ENCODE data around the gene BCL2.

The BCL2 gene

GRCh38 chr18:63265326-63265725, 54.2 kb downstream of the BCL2 start:
- H3K36me3 ChIP-seq (ENCODE audit: control insufficient read depth, insufficient read depth, low read length) = peaks cover 4% of the 10 kb centered on the region; the same call in 1 of the 2 replicates
- TF ChIP-seq CTCF (IDR thresholded peaks at IDR 0.05; ENCODE audit: insufficient read depth, low read length, poor library complexity, severe bottlenecking) = no peak
- DNase-seq (ENCODE audit: extremely low read depth, insufficient read length) = no peak

GRCh38 chr18:63264871-63265270, 54.7 kb downstream of the BCL2 start:
- Histone ChIP-seq H3K4me3 (replicated peaks; ENCODE audit: low read depth, low read length) (no peak overlapping the region), H3K27me3 (replicated peaks; ENCODE audit: control insufficient read depth, insufficient read depth, low read length) (no peaks in the 10 kb centered on the region), H3K36me3 (ENCODE audit: control insufficient read depth, insufficient read depth, low read length) (peaks cover 4% of the 10 kb centered on the region; the same call in 1 of the 2 replicates)
- TF ChIP-seq CTCF (IDR thresholded peaks at IDR 0.05; ENCODE audit: insufficient read depth, low read length, poor library complexity, severe bottlenecking) = no peak
- no peak for DNase-seq (ENCODE audit: extremely low read depth, insufficient read length)

More at GRCh38 chr18:63265326-63265725, 54.2 kb downstream of the BCL2 start:
- Histone ChIP-seq H3K4me3 (replicated peaks; ENCODE audit: low read depth, low read length) (no peak overlapping the region), H3K27me3 (replicated peaks; ENCODE audit: control insufficient read depth, insufficient read depth, low read length) (no peaks in the 10 kb centered on the region)

GRCh38 chr18:63263444-63263843, 56.1 kb downstream of the BCL2 start:
- Histone ChIP-seq H3K4me3 (replicated peaks; ENCODE audit: low read depth, low read length) (no peak overlapping the region), H3K36me3 (ENCODE audit: control insufficient read depth, insufficient read depth, low read length) (peaks cover 6% of the 10 kb centered on the region; the same call in 1 of the 2 replicates), H3K27me3 (replicated peaks; ENCODE audit: control insufficient read depth, insufficient read depth, low read length) (no peaks in the 10 kb centered on the region)
- TF ChIP-seq CTCF (IDR thresholded peaks at IDR 0.05; ENCODE audit: insufficient read depth, low read length, poor library complexity, severe bottlenecking) = no peak
- DNase-seq (ENCODE audit: extremely low read depth, insufficient read length) = no peak

- no peak for TF ChIP-seq CTCF (IDR thresholded peaks at IDR 0.05; ENCODE audit: insufficient read depth, low read length, poor library complexity, severe bottlenecking)
- H3K4me3 ChIP-seq (replicated peaks; ENCODE audit: low read depth, low read length) = no peak overlapping the region
- peaks cover 6% of the 10 kb centered on the region; the same call in 1 of the 2 replicates for H3K36me3 ChIP-seq (ENCODE audit: control insufficient read depth, insufficient read depth, low read length)
- no peaks in the 10 kb centered on the region for H3K27me3 ChIP-seq (replicated peaks; ENCODE audit: control insufficient read depth, insufficient read depth, low read length)
- DNase-seq (ENCODE audit: extremely low read depth, insufficient read length) = no peak
These were observed 56.9 kb downstream of the BCL2 start for GRCh38 chr18:63262369-63263335.

- TF ChIP-seq CTCF (IDR thresholded peaks at IDR 0.05; ENCODE audit: insufficient read depth, low read length, poor library complexity, severe bottlenecking) = no peak
- H3K36me3 ChIP-seq (ENCODE audit: control insufficient read depth, insufficient read depth, low read length) = peaks cover 4% of the 10 kb centered on the region; the same call in 1 of the 2 replicates
- no peak for DNase-seq (ENCODE audit: extremely low read depth, insufficient read length)
- H3K4me3 ChIP-seq (replicated peaks; ENCODE audit: low read depth, low read length) = no peak overlapping the region
- H3K27me3 ChIP-seq (replicated peaks; ENCODE audit: control insufficient read depth, insufficient read depth, low read length) = no peaks in the 10 kb centered on the region
These were observed 58.5 kb downstream of the BCL2 start for GRCh38 chr18:63261029-63261428.

All from GM06990 (cell line).